ENCODE measurements around the gene MBP. TPM values are rescaled to one million over a fixed set of nuclear protein-coding genes. Genes with fewer than 3 reads are reported as not detected.

MBP gene
- total and polyA plus RNA-seq, 2 of the 4 experiments (the other 2 are of a cell fraction), result 0.72 to 0.90 TPM

DNA sequence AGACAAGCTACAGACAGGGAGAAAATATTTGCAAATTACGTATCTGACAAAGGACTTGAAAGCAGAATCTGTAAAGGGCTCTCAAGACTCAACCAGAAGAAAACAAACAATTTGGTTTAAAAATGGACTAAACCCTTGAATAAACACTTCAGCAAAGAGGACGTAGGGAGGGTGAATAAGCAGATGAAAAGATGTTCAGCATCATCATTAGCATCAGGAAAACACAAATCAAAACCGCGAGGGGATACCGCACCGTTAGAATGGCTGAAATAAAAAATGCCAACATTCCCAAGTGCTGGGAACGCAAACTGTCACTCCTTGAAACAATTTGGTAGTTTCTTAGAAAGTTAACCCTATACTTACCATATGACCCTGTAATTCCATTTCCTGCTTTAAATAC is 136.7 kb downstream of the MBP start:
- Histone ChIP-seq H2BK5ac (ENCODE audit: low read depth, low read length, poor library complexity, severe bottlenecking) (no peak overlapping the region), H3K9ac (ENCODE audit: low read depth, low read length) (no peak overlapping the region), H3K18ac (ENCODE audit: low read depth, low read length) (no peak overlapping the region), H4K20me1 (ENCODE audit: insufficient read depth, low read length) (no peaks in the 10 kb centered on the region), H4K91ac (ENCODE audit: insufficient read depth, low read depth, low read length) (no peak overlapping the region), H2BK15ac (ENCODE audit: low read depth, low read length) (no peak overlapping the region), H3K36me3 (ENCODE audit: control insufficient read depth, insufficient read depth, low read length) (no peaks in the 10 kb centered on the region), H3K27ac (ENCODE audit: insufficient read depth, low read length) (no peak overlapping the region), H4K8ac (ENCODE audit: low read depth in 2 of 2, low read length in 2 of 2) (no peak overlapping the region), H2AFZ (replicated peaks; ENCODE audit: low read length, poor library complexity) (no peak overlapping the region), H2AK9ac (replicated peaks; ENCODE audit: low read depth, low read length, poor library complexity) (no peak overlapping the region), H3K23ac (ENCODE audit: low read depth, low read length) (no peak overlapping the region), H3K4ac (ENCODE audit: low read depth, low read length) (no peak overlapping the region), H3K9me1 (ENCODE audit: insufficient read depth, low read length) (no peaks in the 10 kb centered on the region), H2BK120ac (ENCODE audit: low read depth, low read length) (no peak overlapping the region), H3K4me1 (ENCODE audit: control insufficient read depth, insufficient read depth, low read length) (no peaks in the 10 kb centered on the region), H3K9me3 (ENCODE audit: control insufficient read depth, insufficient read depth, low read length) (no peaks in the 10 kb centered on the region), H3K14ac (replicated peaks; ENCODE audit: low read depth, low read length) (no peak overlapping the region), H3K27me3 (ENCODE audit: control insufficient read depth, insufficient read depth, low read length) (peaks cover 6% of the 10 kb centered on the region), H2BK20ac (ENCODE audit: low read depth, low read length) (no peak overlapping the region), H3K56ac (ENCODE audit: extremely low read depth, insufficient read depth, low read length) (no peak overlapping the region), H4K5ac (ENCODE audit: low read depth, low read length) (no peak overlapping the region), H3K4me3 (ENCODE audit: insufficient read depth, low read depth, low read length) (no peak overlapping the region), H3K4me2 (ENCODE audit: low read depth, low read length) (no peak overlapping the region), H3K79me1 (ENCODE audit: low read depth in 1 of 2, low read length in 2 of 2) (no peaks in the 10 kb centered on the region), H2AK5ac (ENCODE audit: low read depth, low read length) (no peak overlapping the region)
- intact Hi-C loops (cut with micrococcal nuclease) (no loop called here), in situ Hi-C loops (cut with MboI; ENCODE audit: low sequenced_read_pairs) (no loop called here), dilution Hi-C loops (cut with HindIII; ENCODE audit: low sequenced_read_pairs, unreplicated experiment) (no loop called here)
- BruUV-seq (replicated peaks), result no TSS peak
- ATAC-seq (ENCODE audit: low read depth), result no peak
- CTCF ChIA-PET, result interaction anchor here (0.9 to 2.4 kb wide), 2 partner anchors 18 to 216 kb away, joined by 3 to 12 read pairs; no protein-coding TSS in a partner anchor
- no CpG with 5 or more reads among the region's 7 CpGs for WGBS, 2 experiments (ENCODE audit: extremely low coverage in 2 of 2, insufficient read length in 1 of 2)
- POLR2A ChIA-PET (ENCODE audit: unreplicated experiment), result no interaction called here
- TF ChIP-seq CEBPB (IDR thresholded peaks at IDR 0.05; ENCODE audit: low read depth, low read length) (no peak), RAD21 (IDR thresholded peaks at IDR 0.05; ENCODE audit: low read length) (no peak), MAZ (IDR thresholded peaks at IDR 0.05; ENCODE audit: borderline replicate concordance, low read depth, low read length) (no peak), MAFK (IDR thresholded peaks at IDR 0.05; ENCODE audit: low read depth, low read length) (no peak), FOS (IDR thresholded peaks at IDR 0.05; ENCODE audit: low read depth, low read length) (no peak), RFX5 (IDR thresholded peaks at IDR 0.05; ENCODE audit: low read depth, low read length) (no peak), POLR2A (IDR thresholded peaks at IDR 0.05; ENCODE audit: low read depth, low read length) (no peak), CHD1 (IDR thresholded peaks at IDR 0.05; ENCODE audit: low read depth, low read length) (no peak), BHLHE40 (IDR thresholded peaks at IDR 0.05; ENCODE audit: low read depth, low read length) (no peak), NFE2L2 (IDR thresholded peaks at IDR 0.05; ENCODE audit: low read depth, low read length) (no peak), RCOR1 (IDR thresholded peaks at IDR 0.05; ENCODE audit: insufficient replicate concordance, low read length) (no peak), SMC3 (IDR thresholded peaks at IDR 0.05; ENCODE audit: low read depth, low read length) (no peak), MXI1 (IDR thresholded peaks at IDR 0.05; ENCODE audit: borderline replicate concordance, low read depth, low read length) (no peak)
- TF ChIP-seq, protein P1, sequence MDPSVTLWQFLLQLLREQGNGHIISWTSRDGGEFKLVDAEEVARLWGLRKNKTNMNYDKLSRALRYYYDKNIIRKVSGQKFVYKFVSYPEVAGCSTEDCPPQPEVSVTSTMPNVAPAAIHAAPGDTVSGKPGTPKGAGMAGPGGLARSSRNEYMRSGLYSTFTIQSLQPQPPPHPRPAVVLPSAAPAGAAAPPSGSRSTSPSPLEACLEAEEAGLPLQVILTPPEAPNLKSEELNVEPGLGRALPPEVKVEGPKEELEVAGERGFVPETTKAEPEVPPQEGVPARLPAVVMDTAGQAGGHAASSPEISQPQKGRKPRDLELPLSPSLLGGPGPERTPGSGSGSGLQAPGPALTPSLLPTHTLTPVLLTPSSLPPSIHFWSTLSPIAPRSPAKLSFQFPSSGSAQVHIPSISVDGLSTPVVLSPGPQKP (IDR thresholded peaks at IDR 0.05; ENCODE audit: borderline replicate concordance, low read depth, low read length), result no peak
- TF ChIP-seq, protein P2, sequence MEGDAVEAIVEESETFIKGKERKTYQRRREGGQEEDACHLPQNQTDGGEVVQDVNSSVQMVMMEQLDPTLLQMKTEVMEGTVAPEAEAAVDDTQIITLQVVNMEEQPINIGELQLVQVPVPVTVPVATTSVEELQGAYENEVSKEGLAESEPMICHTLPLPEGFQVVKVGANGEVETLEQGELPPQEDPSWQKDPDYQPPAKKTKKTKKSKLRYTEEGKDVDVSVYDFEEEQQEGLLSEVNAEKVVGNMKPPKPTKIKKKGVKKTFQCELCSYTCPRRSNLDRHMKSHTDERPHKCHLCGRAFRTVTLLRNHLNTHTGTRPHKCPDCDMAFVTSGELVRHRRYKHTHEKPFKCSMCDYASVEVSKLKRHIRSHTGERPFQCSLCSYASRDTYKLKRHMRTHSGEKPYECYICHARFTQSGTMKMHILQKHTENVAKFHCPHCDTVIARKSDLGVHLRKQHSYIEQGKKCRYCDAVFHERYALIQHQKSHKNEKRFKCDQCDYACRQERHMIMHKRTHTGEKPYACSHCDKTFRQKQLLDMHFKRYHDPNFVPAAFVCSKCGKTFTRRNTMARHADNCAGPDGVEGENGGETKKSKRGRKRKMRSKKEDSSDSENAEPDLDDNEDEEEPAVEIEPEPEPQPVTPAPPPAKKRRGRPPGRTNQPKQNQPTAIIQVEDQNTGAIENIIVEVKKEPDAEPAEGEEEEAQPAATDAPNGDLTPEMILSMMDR (conservative IDR thresholded peaks at IDR 0.05; ENCODE audit: low read depth, low read length), result no peak
- TF ChIP-seq, protein P3, sequence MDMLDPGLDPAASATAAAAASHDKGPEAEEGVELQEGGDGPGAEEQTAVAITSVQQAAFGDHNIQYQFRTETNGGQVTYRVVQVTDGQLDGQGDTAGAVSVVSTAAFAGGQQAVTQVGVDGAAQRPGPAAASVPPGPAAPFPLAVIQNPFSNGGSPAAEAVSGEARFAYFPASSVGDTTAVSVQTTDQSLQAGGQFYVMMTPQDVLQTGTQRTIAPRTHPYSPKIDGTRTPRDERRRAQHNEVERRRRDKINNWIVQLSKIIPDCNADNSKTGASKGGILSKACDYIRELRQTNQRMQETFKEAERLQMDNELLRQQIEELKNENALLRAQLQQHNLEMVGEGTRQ (IDR thresholded peaks at IDR 0.05; ENCODE audit: low read depth, low read length), result no peak
- no peak for DNase-seq

Measured in IMR-90 (cell line).